ENCODE results near the gene SH3BP1. TPM values are rescaled to one million over a fixed set of nuclear protein-coding genes. Genes with fewer than 3 reads are reported as not detected.

SH3BP1 gene
- total RNA-seq, 6 experiments from 2014 or later, result 15.9 to 26.3 (median 23.0) TPM

GRCh38 chr22:37636949-37637273 is 2.6 kb upstream of the SH3BP1 start:
- Mint-ChIP-seq H3K4me1 (ENCODE audit: low read depth) (peaks cover 53% of the 10 kb centered on the region), H3K9me3 (no peaks in the 10 kb centered on the region), H3K36me3 (ENCODE audit: low read depth) (no peaks in the 10 kb centered on the region), H3K4me3 (no peak overlapping the region), H3K27me3 (ENCODE audit: insufficient read depth) (peaks cover 4% of the 10 kb centered on the region), H3K27ac (peak overlapping the region; percentile 66)
- no peak for DNase-seq
- no peak for TF ChIP-seq CTCF (IDR thresholded peaks at IDR 0.05)

- DNase-seq, result no peak
- peaks cover 4% of the 10 kb centered on the region for H3K27me3 Mint-ChIP-seq (ENCODE audit: insufficient read depth)
- no peaks in the 10 kb centered on the region for H3K9me3 Mint-ChIP-seq
- peaks cover 3% of the 10 kb centered on the region; the same call in 1 of the 2 replicates for H3K36me3 Mint-ChIP-seq (ENCODE audit: low read depth)
- H3K4me3 Mint-ChIP-seq, result peak overlapping the region; percentile 61
- peak overlapping the region; percentile 48 for H3K27ac Mint-ChIP-seq
- peaks cover 51% of the 10 kb centered on the region for H3K4me1 Mint-ChIP-seq (ENCODE audit: low read depth)
- TF ChIP-seq CTCF (IDR thresholded peaks at IDR 0.05), result no peak
Measured at GRCh38 chr22:37638391-37639069, 939 bp upstream of the SH3BP1 start.

DNA sequence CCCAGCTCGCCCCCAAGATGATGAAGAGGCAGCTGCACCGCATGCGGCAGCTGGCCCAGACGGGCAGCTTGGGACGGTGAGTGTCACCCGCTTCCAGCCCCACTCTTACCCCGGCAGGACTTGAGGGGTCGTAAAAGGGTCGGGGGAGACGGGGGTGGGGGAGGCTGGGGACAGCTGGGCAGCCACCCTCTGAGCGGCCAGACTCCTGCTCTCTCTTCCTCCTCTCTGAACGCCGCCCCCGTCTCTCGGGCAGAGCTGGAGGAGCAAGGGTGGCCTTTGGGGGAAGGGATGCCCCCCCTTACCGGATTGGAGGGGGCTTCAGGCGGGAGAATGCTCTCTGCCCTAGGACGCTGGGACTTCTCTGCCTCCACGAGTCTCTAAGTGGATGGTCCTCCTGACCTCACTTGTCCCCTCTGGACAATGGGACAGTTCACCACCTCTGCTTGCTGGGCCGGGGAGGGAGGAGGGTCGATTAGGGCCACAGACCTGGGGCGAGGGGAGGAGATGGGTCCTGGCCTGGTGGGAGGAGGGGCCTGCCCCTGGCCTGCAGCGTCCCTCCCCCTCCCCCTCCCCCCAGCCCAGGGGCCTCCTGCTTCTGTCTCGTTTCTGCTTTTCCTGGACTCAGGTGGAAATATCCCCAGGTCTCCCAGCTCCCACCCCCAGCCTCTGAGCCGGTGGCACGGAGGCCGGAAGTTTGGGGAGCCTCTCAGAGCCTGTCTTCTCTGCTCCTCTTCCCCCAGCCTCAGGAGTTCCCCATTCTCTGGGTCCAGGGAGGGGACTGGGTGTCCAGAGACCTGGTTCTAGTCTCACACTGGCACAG is 512 bp downstream of the SH3BP1 start:
- peaks cover 40% of the 10 kb centered on the region for H3K4me1 Mint-ChIP-seq (ENCODE audit: low read depth)
- TF ChIP-seq CTCF (IDR thresholded peaks at IDR 0.05), result no peak
- H3K4me3 Mint-ChIP-seq, result peak overlapping the region; percentile 90
- no peak for DNase-seq
- peaks cover 4% of the 10 kb centered on the region; the same call in 1 of the 2 replicates for H3K27me3 Mint-ChIP-seq (ENCODE audit: insufficient read depth)
- no peaks in the 10 kb centered on the region for H3K9me3 Mint-ChIP-seq
- peaks cover 7% of the 10 kb centered on the region; the same call in 1 of the 2 replicates for H3K36me3 Mint-ChIP-seq (ENCODE audit: low read depth)
- H3K27ac Mint-ChIP-seq, result peak overlapping the region; percentile 70

DNA sequence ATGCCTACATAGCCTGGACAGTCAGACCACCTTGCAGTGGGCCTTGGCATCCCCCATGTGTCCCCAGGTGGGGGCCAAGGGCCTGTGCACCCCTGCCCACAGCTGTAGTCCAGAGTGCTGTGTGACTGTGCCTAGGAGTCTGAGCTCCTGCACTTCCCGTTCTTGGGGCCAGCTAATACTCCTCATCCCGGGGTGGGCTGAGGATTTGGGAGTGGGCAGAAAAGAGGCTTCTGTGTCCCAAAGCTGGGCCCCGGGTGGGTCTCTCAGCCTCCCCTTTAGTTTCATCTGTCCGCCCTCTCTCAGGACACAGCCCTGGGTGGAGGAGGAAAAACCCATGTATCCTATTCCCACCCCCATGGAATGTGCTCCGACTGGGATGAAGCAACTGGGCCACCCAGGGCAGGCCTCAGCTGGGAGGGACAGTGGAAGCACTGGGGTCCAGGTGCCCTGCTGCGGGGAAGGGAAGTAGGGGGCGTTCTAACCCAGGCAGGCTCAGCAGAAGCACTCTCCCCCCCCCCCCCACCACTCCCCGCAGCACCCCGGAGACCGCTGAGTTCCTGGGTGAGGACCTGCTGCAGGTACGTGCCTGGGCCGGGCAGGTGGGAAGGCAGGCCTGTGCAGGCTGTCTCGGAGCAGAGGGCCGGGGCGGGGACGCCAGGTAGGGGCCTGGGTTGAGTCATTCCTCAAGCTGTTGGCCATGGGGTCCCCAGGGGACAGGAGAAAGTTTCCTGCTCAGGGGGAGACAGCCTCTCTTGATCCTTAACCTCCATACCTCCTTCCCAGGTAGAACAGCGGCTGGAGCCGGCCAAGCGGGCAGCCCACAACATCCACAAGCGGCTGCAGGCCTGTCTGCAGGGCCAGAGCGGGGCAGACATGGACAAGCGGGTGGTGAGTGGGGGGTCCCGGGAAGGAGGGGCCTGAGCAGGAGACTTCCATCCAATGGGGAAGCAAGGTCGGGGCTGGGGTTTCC is 1.4 kb downstream of the SH3BP1 start:
- Mint-ChIP-seq H3K27ac (no peak overlapping the region), H3K27me3 (ENCODE audit: insufficient read depth) (peaks cover 4% of the 10 kb centered on the region; the same call in 1 of the 2 replicates), H3K9me3 (no peaks in the 10 kb centered on the region), H3K4me1 (ENCODE audit: low read depth) (peaks cover 40% of the 10 kb centered on the region), H3K4me3 (peak overlapping the region; percentile 90), H3K36me3 (ENCODE audit: low read depth) (peaks cover 7% of the 10 kb centered on the region; the same call in 1 of the 2 replicates)
- no peak for DNase-seq
- TF ChIP-seq CTCF (IDR thresholded peaks at IDR 0.05), result no peak

DNA sequence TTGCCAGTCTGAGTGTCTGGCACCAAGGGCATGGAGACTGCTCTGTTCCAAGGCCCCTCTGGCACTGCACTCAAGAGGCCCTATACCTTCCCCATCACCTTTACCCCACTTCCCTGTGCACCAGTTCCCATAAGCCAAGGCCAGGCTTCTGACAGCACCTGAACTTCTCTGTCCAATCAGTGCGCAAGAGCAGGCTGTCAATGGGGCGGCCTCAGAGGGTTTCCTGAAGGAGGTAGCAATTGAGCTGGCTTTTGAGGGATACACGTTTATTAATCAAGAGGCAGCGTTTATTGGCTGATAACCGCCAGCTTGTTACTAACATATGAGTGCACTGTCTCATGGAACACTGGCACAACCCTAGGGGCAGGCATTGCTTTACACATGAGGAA is 2.1 kb downstream of the SH3BP1 start:
- Mint-ChIP-seq H3K27me3 (ENCODE audit: insufficient read depth) (peaks cover 5% of the 10 kb centered on the region; the same call in 1 of the 2 replicates), H3K27ac (no peak overlapping the region), H3K36me3 (ENCODE audit: low read depth) (peaks cover 7% of the 10 kb centered on the region; the same call in 1 of the 2 replicates), H3K9me3 (no peaks in the 10 kb centered on the region), H3K4me1 (ENCODE audit: low read depth) (peaks cover 35% of the 10 kb centered on the region), H3K4me3 (no peak overlapping the region)
- no peak for DNase-seq
- TF ChIP-seq CTCF (IDR thresholded peaks at IDR 0.05), result no peak
